HPDE6-E6E7 (cell line): ENCODE measurements around the gene NELFA.
A peak's percentile ranks its signal among the peaks of the same experiment; 100 is the strongest.

Experiments
- DNase-seq: peaks from one replicate; pipeline ENCODE4 v3.0.0; 2011; ENCODE audit warnings: missing footprints; ENCODE audit errors: extremely low spot score

NELFA gene

DNA sequence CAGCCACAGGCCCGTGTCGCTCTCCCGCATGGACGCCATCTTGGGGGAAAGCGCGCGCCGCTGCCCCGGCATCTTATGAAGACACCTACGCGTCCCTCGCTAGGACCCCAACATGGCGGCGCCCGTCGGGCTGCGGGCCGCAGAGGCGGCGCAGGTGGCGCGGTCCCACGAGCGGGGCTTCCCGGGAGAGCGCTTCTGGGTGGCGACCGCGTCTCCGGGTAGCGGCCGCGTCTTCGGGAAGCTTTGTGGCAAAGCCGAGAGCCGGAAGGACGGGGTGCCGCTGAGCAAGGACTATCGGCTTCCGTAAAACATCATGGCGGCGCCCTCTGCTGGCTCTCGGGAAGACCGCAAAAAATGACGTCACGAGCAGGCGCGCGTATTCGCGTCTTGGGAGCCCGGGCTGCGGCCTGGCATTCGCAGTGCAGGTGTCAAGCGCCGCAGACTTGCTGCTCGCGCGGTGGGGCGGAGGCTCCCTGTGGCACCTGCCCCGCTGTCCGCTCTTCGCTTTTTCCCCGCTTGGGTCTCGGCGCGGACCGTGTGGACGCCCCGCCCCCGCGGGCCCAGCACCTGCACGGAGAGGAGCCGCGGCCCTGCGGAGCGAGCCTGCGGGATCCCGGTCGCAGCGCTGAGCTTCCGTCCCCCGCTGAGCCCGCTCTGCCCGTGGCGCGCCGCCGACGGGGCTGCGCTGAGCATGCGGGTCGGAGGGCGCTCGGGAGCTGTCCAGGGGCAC is at the start of gene NELFA:
Gene NELFA, minus strand, starts transcription at position 54 of the 730 bp plus-strand sequence. Its CDS starts 15 bp downstream, at position 39.
- DNase-seq, result peak; percentile 96

DNA sequence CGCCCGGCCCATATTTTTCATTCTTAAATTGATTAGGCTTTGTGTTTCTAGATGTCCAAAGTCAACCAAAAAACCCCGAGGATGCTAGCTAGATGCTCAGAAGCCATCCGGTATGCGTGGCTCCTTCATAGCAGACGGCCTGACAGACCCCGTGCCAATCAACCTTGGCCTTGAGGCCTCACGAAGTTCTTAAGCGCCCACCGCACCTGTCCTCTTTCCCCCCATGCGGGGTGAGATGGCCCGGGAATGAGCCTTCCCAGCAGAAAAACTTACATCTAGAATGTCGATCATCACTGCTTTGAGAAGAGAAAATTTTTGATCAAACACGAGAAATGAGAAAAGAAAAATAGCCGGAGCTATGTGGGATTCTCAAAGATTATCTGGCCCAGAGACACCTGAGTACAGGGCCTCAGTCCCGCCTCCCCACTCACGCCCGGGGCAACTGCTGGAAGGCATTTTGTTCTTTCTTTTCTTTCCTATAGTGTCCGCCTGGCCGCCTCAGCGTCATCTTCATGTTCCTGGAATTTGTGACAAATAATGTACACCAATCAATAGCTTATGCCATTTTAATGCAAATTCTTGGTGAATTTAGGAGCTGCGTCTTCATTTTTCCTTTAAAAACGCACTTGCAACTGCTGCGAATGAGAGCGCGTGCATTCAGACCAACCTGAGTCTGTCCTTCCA is 48.8 kb upstream of the NELFA start:
- no peak for DNase-seq

DNA sequence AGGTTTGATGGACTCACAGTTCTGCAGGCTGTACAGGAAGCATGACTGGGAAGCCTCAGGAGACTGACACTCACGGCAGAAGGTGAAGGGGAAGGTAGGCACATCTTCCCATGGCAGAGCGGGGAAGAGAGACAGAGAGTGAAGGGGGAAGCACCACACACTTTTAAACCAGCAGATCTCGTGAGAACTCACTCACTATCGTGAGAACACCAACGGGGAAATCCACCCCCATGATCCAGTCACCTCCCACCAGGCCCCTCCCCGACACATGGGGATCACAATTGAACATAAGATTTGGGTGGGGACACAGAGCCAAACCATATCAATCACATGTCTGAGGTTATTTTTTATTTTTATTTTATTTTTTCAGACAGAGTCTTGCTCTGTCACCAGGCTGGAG is 45.4 kb upstream of the NELFA start:
- DNase-seq, result no peak

DNA sequence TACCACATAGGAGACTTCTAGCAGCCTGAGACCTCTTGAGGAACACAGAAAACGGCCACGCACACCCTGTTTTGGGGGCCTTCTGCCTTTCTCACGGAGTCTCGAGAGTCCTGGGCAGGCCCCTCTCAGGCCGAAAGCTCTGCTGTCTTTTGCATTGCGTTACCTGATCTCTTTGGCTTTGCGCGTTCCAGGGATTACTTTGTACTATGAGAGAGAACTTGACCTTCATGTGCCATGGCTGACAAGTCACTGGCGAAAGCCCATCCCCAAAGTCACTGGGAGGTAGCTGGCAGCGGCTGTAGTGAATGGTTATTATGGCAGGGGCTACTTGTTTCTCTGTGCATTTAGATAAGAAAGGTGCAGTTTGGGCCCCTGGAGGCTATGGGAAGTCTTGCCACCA is 42.3 kb upstream of the NELFA start:
- DNase-seq, result no peak

DNA sequence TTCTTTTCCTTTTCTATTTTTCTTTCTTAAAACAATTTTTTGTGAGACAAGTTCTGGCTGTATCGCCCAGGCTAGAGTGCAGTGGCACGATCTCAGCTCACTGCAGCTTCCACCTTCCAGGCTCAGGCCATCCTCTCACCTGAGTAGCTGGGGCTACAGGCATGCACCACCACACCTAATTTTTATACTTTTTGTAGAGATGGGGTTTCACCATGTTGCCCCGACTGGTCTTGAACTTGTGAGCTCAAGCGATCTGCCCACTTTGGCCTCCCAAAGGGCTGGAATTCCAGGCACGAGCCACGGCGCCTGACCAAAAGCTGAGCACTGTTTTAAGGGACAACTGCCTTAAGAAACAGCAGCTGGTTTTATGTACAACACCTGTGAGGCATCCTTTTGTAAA is 41.0 kb upstream of the NELFA start:
- no peak for DNase-seq

DNA sequence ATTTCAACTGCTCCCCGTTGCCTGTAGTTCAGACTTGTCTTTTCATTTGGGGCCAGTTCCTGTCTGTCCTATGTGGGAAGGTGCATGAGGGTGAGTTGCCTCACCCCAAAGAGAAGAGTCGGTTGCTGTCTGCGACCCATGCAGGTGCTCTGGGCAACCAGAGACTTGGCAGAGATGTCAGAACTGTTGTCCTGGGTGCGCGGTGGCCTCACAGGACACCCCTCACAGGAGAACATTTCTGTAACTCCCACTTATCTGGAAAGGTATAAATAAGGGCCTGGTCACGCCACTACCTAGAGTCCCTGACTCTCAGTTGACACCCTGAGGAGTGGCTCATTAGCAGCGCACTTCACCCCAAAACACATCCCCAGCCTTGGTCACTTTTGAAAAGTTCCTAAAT is 40.6 kb upstream of the NELFA start:
- no peak for DNase-seq

DNA sequence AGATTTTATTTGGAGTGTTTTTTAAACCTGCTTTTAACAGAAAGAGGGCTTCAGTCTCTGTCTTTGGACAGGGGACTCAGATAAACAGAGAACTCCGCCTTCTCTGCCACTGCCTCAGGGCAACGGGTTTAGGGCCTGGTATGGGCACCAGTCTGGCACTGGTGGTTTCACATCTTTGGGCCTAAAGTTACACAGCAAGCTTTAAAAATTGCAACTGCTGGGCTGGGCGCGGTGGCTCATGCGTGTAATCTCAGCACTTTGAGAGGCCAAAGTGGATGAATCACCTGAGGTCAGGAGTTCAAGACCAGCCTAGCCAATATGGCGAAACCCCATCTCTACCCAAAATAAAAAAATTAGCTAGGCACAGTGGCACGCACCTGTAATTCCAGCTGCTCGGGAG is 40.1 kb upstream of the NELFA start:
- no peak for DNase-seq

DNA sequence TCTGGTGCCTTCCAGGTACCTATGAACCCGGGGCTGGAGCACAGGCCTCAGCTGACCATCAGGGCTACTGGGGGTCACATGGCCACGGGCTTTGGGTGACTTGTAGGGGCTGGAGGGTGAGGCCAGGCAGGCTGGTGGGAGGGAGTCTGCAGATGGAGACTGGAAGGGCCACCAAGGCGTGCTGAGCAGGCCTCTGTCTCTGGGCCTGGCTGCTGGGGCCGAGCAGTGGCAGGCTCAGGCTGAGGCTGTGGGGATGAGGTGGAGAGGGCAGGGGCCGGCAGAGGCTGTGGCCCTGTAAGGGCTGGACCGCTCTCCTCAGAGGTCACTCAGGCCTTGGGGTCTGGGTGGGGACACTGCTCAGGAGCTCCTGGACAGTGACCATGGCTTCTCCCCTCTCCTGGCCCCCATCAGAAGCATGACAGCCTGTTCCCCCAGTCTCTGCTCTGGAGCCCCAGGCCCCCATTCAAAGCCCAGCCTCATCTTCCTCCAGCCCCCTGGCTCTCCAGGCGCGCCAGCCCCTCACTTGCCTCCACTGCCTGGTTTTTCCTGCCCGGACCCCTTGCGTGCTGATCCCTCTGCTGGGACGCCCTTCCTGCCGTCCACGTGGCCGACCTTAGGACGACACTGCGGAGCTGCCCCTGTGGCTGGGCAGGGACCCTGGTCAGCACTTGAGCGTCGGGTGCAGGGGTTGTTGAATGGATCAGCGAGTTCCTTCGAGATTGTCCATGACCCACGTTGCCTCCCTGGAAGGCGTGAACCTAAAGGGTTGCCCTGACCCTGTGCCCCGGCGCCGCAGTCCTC is 39.2 kb upstream of the NELFA start:
- no peak for DNase-seq

DNA sequence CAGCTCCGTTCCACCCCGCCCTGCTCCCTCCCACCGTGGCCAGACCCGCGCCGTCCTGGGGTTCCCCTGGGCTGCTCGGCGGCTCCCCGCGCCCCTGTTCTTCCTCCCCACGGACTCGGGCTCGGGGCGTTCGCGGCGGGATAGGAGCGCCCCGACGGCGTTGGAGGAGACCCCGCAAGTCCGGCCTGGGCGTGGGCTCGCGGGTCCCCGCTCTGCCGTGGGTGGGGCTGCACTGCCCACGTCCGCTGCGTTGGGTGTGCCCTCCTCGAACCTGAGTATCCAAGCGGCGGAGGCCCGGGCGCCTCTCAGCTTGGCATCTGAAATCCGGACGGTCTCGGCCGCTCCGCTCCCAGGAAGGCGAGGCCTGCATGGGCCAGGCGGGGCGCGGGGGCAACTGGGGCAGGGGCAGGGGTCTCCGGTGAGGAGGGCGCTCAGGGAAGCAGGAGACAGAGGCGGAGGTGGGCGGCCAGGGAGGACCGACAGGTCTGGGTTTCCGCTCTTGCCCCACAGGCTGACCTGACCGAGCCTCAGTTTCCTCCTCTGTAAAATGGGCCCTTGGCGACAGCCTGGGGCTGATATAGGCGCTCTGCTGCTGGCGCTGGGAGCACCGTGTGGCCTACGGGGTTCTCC is 38.4 kb upstream of the NELFA start:
- no peak for DNase-seq

DNA sequence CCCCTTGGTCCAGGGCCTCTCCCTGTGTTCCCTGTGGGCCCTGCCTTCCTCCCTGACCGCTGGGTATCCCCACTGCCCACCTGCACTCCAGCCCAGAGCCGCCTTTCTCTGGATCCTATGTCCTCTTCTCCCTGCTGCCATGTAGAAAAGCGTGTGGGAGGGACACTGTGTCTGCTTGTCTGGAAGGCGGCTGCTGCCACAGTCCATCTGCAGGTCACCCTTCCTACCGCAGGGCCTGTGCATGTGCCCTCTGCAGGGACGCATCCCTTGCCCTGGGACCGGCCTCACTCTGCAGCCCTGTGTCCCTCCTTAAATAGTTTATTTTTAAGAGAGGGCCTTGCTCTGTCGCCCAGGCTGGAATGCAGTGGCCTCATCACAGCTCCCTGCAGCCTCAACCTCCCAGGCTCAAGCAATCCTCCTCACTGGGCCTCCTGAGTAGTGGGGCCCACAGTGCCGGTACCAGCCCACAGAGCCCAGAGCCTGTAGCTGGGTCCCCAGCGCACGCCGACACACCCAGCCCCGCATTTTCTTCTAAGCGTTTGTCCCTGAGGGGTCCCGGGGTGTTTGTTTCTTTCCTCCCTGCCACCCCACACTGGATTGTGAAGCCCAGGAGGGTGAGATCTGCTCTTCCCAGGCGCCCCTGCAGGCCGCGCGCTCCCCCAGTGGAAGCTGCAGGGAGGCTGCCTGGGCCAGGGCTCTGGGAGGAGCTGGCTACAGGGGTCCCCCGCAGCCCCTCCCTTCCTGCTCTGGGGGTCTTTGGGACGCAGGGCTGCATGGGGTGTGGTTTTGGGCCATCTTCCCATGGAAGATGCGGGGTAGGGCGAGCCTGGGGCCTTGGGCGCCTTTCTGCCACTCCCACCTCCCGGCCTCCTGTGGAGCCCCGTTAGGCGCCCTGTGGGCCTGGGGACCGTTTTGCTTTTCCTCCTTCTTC is 37.5 kb upstream of the NELFA start:
- DNase-seq, result no peak

DNA sequence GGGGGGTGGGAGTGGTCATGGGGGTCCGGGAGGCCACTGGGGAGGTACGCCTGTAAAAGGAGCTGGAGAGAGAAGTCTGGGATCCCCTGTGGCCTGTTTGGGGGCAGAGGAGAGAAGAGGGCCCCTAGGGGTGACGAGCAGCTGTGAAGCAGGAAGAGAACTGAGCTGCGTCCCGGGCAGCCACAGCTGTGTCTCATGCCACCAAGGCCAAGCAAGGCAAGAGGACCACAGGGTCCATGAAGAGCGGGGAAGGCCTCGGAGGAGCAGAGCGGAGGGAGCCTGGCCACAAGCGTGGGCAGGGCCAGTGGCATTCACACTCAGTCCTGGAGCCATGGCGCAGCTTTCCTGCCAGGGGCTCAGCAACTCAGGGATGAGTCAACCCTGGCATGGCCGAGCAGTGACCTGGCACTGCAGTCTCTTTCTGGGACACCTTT is 36.8 kb upstream of the NELFA start:
- no peak for DNase-seq

DNA sequence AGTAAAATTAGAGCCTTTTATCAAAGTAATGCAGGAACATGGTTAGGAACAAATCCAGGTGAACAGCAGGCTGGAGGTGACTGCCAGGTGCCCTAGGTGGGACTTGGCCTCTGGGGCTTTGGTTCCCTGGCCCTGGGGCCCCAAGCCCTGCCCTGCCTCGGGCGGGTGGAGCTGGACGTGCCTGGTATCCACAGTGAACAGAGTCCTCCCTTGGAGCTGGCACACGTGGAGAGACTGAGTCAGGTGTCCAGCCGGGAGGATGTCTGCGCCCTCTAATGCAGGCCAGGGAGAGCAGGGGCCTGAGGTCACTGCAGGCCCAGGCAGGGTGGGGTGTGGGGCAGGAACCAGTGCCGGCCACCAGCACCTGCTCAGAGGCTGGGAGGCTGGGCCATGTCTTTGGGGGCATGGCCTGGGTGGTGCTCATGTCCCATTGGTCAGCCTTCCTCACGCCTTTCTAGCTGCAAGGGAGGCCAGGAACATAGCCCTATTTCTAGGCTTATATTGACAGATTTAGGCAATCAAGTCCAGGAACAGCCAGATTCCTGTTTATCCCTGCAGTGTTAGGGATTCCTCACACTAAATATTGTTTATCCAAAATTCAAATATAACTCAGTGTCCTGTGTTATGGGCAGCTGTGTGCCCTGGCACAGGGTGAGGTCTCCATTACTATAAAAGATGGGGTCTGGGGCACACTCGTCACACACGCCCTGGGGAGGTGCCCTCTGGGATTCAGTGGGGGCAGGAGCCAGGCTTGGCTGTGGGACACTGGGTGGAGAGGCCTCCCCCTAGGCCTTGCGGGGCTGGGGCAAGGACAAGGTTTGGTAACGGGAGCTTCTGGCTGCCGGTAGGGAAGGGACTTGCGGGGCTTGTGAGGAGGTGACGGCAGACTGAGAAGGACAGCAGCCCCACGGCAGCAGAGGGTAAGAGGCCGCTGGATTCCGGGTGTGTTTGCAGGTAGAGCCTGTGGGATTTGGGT is 36.1 kb upstream of the NELFA start:
- DNase-seq, result no peak

DNA sequence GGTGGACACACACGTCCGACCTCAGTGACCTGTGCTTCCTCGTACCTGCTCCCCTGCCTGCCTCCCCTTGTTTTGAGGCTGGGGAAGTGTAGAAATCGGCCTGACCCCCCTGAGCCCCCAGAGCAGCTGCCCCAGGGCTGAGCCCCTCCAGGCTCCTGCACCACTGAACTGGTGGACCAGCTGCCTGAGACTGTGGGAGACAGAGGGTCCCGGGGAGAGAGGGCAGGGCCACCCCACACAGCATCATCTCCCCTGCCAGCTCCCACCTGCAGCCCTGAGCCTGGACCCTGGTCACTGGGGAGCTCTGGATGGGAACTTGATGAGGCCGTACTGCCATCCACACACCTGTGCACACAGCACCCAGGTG is 35.3 kb upstream of the NELFA start:
- no peak for DNase-seq

DNA sequence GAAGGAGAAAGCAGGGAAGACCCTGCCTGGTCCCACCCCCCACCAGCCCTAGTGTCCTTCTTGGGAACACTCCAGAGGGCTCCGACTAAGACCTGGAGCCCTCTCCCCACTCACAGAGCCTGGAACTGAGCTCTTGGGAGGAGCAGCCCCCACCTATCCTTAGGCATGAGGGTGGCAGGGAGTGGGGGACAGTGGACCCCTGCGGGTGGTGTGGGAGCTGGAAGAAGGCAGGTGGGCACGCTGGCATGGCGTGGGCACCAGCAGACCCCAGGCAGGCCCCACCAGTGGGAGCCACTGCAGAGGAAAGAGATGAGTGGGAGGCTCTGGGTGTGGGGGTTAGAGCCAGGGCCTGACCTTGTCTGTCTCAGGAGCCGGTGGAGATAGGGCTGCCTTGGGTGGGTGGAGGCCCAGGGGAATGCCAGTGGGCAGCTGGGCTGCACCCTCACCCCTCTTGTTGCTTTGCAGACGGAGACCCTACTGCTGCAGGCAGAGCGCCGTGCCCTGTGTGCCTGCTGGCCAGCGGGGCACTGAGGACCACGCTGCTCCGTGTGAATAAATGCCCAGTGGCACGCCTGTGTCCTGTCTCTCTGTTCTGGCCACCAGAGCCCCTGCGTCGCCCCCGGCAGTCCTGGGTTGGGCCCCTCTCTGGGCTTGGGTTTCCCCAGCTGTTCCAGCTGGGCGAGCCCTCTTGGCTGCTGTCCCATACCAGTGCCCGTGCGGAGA is 34.8 kb upstream of the NELFA start:
- DNase-seq, result no peak

DNA sequence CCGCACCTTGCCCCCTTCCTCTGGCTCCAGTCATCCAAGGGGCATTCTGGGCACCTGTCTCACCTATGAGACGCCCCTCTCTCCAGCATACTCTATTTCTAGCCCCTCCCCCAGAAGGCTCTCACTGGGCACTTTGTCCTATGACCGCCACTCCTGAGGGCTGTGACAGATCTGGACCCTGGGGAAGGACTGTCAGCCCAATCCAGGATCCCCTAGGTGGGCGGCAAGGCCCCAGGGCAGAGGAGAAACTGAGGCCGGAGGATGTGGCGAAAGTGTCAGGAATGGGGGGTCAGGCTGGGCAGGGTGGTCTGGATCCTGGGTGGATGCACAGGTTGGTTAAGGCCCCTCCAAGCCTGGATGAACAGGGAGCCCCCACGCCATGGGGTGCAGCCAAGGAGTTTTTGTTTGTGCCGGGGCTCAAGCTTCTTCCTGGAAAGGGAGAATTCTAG is 34.2 kb upstream of the NELFA start:
- DNase-seq, result no peak

DNA sequence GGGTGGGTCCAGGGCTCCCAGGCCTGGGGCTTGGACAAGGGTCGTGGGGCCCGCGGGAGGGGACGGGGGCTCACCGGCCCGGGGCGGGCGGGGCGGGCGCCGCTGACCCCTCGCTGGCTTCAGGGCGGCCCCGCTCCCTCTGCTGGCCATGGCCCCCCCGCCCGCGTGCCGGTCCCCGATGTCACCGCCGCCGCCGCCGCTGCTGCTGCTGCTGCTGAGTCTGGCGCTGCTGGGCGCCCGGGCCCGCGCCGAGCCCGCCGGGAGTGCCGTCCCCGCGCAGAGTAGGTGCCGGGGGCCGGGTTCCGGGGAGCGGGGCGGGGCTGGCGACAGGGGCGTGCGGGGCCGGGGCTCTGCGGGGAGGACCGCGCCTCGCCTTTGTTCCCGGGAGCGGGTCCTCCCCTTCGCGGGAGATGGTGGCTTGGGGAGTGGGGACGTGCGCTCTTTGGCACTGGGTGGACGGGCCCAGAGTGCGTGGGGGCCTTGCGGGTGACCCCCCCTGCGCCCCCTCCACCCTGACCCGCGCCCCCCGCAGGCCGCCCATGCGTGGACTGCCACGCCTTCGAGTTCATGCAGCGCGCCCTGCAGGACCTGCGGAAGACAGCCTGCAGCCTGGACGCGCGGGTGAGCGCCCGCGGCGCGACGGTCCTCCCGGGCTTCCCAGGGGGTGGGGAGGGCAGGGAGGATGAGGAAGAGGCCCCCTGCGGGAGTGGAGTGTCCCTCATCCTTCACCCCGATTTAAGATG is 33.6 kb upstream of the NELFA start:
- no peak for DNase-seq

DNA sequence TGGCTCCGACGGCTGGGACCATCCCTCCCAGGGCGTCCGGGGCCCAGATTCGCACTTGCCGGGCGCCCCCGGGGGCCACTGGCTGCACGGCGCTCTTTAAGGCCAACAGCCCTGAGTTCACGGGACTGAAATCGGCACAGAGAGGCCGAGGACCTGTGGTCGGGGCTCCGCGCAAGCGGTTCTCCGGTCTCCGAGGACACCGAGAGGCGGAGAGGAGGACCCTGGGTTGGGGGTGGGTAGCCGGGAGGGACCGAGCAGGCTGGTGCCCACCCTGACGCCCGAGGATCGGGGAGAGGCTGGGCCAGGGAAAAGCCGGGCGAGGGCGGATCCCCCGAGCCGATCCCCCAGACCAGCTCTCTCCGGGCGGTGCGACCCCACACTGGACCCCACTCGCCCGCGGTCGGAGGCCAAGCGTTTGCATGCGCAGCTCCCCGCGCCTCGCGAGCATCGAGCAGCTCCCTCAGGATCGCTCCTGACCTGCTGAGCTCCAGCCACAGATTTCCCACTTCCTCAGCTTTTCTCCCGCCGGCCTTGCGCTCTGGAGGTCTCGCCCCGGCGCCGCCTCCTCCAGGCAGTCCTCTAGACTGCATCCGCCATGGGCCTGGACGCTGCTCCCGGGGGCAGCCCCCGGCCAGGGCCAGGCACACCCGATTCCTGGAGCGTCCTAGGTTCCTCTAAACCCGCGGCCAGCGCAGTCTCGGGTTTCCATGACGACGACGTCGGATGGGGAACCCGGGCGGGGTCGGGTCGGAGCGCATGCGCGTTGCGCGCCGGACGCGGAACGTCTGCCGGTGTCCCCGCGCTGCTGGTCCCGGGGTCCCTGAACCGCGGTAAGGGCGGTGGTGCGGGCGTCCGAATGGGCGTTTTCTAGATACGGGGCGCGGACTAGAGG is 32.7 kb upstream of the NELFA start:
- peak; percentile 77 for DNase-seq
